Peyer's patch (tissue), 4 donors: Measurements from ENCODE around the gene WDR86.

ENCODE experiments used
- CTCF ChIP-seq, 6 experiments: fragments of 450-650 bp in 4 of 6; fragments of 200-600 bp in 2 of 6; sonication (generic) in 1 of 6; IDR thresholded peaks; one replicate each; pipeline ENCODE4 v1.5.1; 2017 to 2019; ENCODE audit warnings: antibody characterized with exemption in 6 of 6, mild to moderate bottlenecking in 3 of 6, moderate library complexity in 1 of 6
- POLR2A ChIP-seq, 2 donors: fragments of 450-650 bp; IDR thresholded peaks; one replicate each; pipeline ENCODE4 v1.5.1; 2017; ENCODE audit warnings: antibody characterized with exemption in 2 of 2, mild to moderate bottlenecking in 2 of 2, moderate library complexity in 2 of 2

- TF ChIP-seq CTCF (IDR thresholded peaks at IDR 0.05) (no peak), POLR2A (IDR thresholded peaks at IDR 0.05) (no peak)
Observed at GRCh38 chr7:151392002-151392401, 17.8 kb downstream of the WDR86 start.
